Skin of body (tissue), 2 donors: ENCODE measurements around the gene CACNA1A. TPM values are rescaled to one million over a fixed set of nuclear protein-coding genes. Genes with fewer than 3 reads are reported as not detected.
"Not testable (repeated sequence)": the region's sequence is repeated elsewhere in the genome, so short reads cannot be mapped to it uniquely, and the experiment has no call there.

Experiments used
- DNase-seq: peaks from one replicate; lab custom pipeline; 2025; lab: John Stamatoyannopoulos, UW
- total RNA-seq: library from RNA; depleted of rRNA; stranded (reverse); fragments of >200 nt; gene quantifications from one replicate; pipeline ENCODE4 v1.2.3, GENCODE V29; 2014

The CACNA1A gene
- total RNA-seq: 1.5 TPM

- DNase-seq: no peak
These were observed at the start of gene CACNA1A for GRCh38 chr19:13506471-13506820. CACNA1A (minus strand) TSS chr19:13506479; CDS start chr19:13506224, 255 bp downstream.

GRCh38 chr19:13554506-13555240 is 48.4 kb upstream of the CACNA1A start:
- no peak for DNase-seq

GRCh38 chr19:13553880-13554400 is 47.7 kb upstream of the CACNA1A start:
- no peak for DNase-seq

- no peak for DNase-seq
These were observed 41.9 kb upstream of the CACNA1A start for GRCh38 chr19:13548131-13548530.

- no peak for DNase-seq
These were observed 40.8 kb upstream of the CACNA1A start for GRCh38 chr19:13547102-13547501.

GRCh38 chr19:13544423-13544822 is 38.1 kb upstream of the CACNA1A start:
- no peak for DNase-seq

- DNase-seq: no peak
These were observed 35.3 kb upstream of the CACNA1A start for GRCh38 chr19:13541554-13541953.

- DNase-seq: no peak
These were observed 33.1 kb upstream of the CACNA1A start for GRCh38 chr19:13539332-13539731.

- no peak for DNase-seq
These were observed 32.4 kb upstream of the CACNA1A start for GRCh38 chr19:13538601-13539253.

GRCh38 chr19:13537454-13537853 is 31.2 kb upstream of the CACNA1A start:
- DNase-seq: no peak

GRCh38 chr19:13530720-13531119 is 24.4 kb upstream of the CACNA1A start:
- DNase-seq: no peak

- not testable (repeated sequence) for DNase-seq
These were observed 23.4 kb upstream of the CACNA1A start for GRCh38 chr19:13529721-13530120.

GRCh38 chr19:13526552-13526951 is 20.3 kb upstream of the CACNA1A start:
- no peak for DNase-seq

GRCh38 chr19:13521066-13521465 is 14.8 kb upstream of the CACNA1A start:
- DNase-seq: no peak

- DNase-seq: no peak
These were observed 5.7 kb upstream of the CACNA1A start for GRCh38 chr19:13511947-13512346.

GRCh38 chr19:13507053-13507611 is 853 bp upstream of the CACNA1A start:
- no peak for DNase-seq

- DNase-seq: no peak
These were observed 363 bp downstream of the CACNA1A start for GRCh38 chr19:13505761-13506470.

- no peak for DNase-seq
These were observed 1.0 kb downstream of the CACNA1A start for GRCh38 chr19:13505164-13505695.

- no peak for DNase-seq
These were observed 2.6 kb downstream of the CACNA1A start for GRCh38 chr19:13503570-13504235.

- DNase-seq: no peak
These were observed 4.0 kb downstream of the CACNA1A start for GRCh38 chr19:13502231-13502630.

GRCh38 chr19:13499692-13500091 is 6.6 kb downstream of the CACNA1A start:
- no peak for DNase-seq
